OCI-LY1 (cell line): Measurements from ENCODE around the gene FAM236C.
"Not testable (repeated sequence)": the region's sequence is repeated elsewhere in the genome, so short reads cannot be mapped to it uniquely, and the experiment has no call there.

ENCODE experiments used
- H2AFZ ChIP-seq: fragments of 200-600 bp; sonication (generic), shearing (Covaris generic); 2 replicates; pipeline ENCODE4 v1.6.0; 2014; ENCODE audit warnings: antibody characterized with exemption, mild to moderate bottlenecking, low read length
- H3F3A ChIP-seq: fragments of 200-600 bp; sonication (generic), shearing (Covaris generic); 2 replicates; pipeline ENCODE4 v1.6.0; 2014; ENCODE audit warnings: mild to moderate bottlenecking, antibody characterized with exemption, low read length, moderate library complexity; ENCODE audit not compliant: insufficient read depth
- H3K27ac ChIP-seq: fragments of 200-600 bp; sonication (generic); 2 replicates; pipeline ENCODE4 v1.5.1; 2014; ENCODE audit warnings: low read length, mixed run types, mild to moderate bottlenecking, low read depth; ENCODE audit not compliant: poor library complexity, severe bottlenecking
- H3K27me3 ChIP-seq: fragments of 200-600 bp; sonication (generic); 2 replicates; pipeline ENCODE4 v1.6.0; 2014; ENCODE audit warnings: antibody characterized with exemption, mild to moderate bottlenecking, low read length, moderate library complexity; ENCODE audit not compliant: insufficient read depth
- H3K36me3 ChIP-seq: fragments of 200-600 bp; sonication (generic); 2 replicates; pipeline ENCODE4 v1.6.1; 2014; ENCODE audit warnings: mild to moderate bottlenecking, antibody characterized with exemption, low read length, moderate library complexity, mixed read lengths; ENCODE audit not compliant: insufficient read depth
- H3K4me1 ChIP-seq: fragments of 200-600 bp; sonication (generic); 2 replicates; pipeline ENCODE4 v1.5.1; 2014; ENCODE audit warnings: mild to moderate bottlenecking, low read length, moderate library complexity; ENCODE audit not compliant: insufficient read depth, severe bottlenecking
- H3K4me2 ChIP-seq: fragments of 200-600 bp; sonication (generic), shearing (Covaris generic); 2 replicates; pipeline ENCODE4 v1.6.1; 2014; ENCODE audit warnings: low read length
- H3K4me3 ChIP-seq: fragments of 200-600 bp; sonication (generic); 2 replicates; pipeline ENCODE4 v1.5.1; 2014; ENCODE audit warnings: low read length, low read depth, mild to moderate bottlenecking, mixed read lengths; ENCODE audit not compliant: poor library complexity, severe bottlenecking
- H3K79me2 ChIP-seq: fragments of 200-600 bp; shearing (Covaris generic); 2 replicates; pipeline ENCODE4 v1.6.1; 2016; ENCODE audit warnings: mixed run types, low read length, mixed read lengths; ENCODE audit not compliant: insufficient read depth
- H3K9ac ChIP-seq: fragments of 200-600 bp; sonication (generic), shearing (Covaris generic); 2 replicates; pipeline ENCODE4 v1.6.1; 2014; ENCODE audit warnings: mild to moderate bottlenecking, low read length, mixed read lengths
- H3K9me2 ChIP-seq: fragments of 200-600 bp; sonication (generic), shearing (Covaris generic); 2 replicates; pipeline ENCODE4 v1.6.1; 2014; ENCODE audit warnings: low read depth, mild to moderate bottlenecking, low read length, mixed read lengths
- H3K9me3 ChIP-seq: fragments of 200-600 bp; shearing (Covaris generic); 2 replicates; pipeline ENCODE4 v1.6.1; 2014; ENCODE audit warnings: low read length, mixed read lengths
- H4K20me1 ChIP-seq: fragments of 200-600 bp; sonication (generic), shearing (Covaris generic); 2 replicates; pipeline ENCODE4 v1.6.0; 2016; ENCODE audit warnings: mild to moderate bottlenecking, low read length; ENCODE audit not compliant: insufficient read depth

The FAM236C gene

GRCh38 chrX:72942272-72942671 lies 29.9 kb downstream of the FAM236C start:
- not testable (repeated sequence) for H3K9me2 ChIP-seq, H3K4me2 ChIP-seq, H3K4me3 ChIP-seq, H2AFZ ChIP-seq, H3K4me1 ChIP-seq, H3K27ac ChIP-seq, H3K9me3 ChIP-seq, H4K20me1 ChIP-seq, H3K27me3 ChIP-seq, H3K79me2 ChIP-seq, H3K9ac ChIP-seq, H3F3A ChIP-seq, H3K36me3 ChIP-seq

- not testable (repeated sequence) for H2AFZ ChIP-seq, H3K4me2 ChIP-seq, H3F3A ChIP-seq, H3K79me2 ChIP-seq, H3K9me2 ChIP-seq, H3K4me1 ChIP-seq, H4K20me1 ChIP-seq, H3K9me3 ChIP-seq, H3K27ac ChIP-seq, H3K36me3 ChIP-seq, H3K9ac ChIP-seq, H3K4me3 ChIP-seq, H3K27me3 ChIP-seq
These were observed 30.8 kb downstream of the FAM236C start for GRCh38 chrX:72943035-72943818.

- H3K27me3 ChIP-seq, H3K9ac ChIP-seq, H3K79me2 ChIP-seq: not testable (repeated sequence)
These were observed 31.4 kb downstream of the FAM236C start, which contains the start of gene DMRTC1 for GRCh38 chrX:72943819-72944169. TSS of gene DMRTC1 (minus strand) at chrX:72943837. CDS start at chrX:72875694, 68,143 bp downstream.

GRCh38 chrX:72959971-72960370 lies 47.6 kb downstream of the FAM236C start:
- not testable (repeated sequence) for H3K27ac ChIP-seq, H3K9me3 ChIP-seq, H3K27me3 ChIP-seq, H3K4me3 ChIP-seq, H3K9me2 ChIP-seq, H3F3A ChIP-seq, H3K79me2 ChIP-seq, H3K4me2 ChIP-seq, H3K9ac ChIP-seq, H3K4me1 ChIP-seq, H2AFZ ChIP-seq, H4K20me1 ChIP-seq, H3K36me3 ChIP-seq

More at GRCh38 chrX:72943819-72944169, 31.4 kb downstream of the FAM236C start, which contains the start of gene DMRTC1:
- H3F3A ChIP-seq, H4K20me1 ChIP-seq, H3K4me2 ChIP-seq, H3K27ac ChIP-seq, H3K9me3 ChIP-seq, H3K4me1 ChIP-seq, H2AFZ ChIP-seq, H3K36me3 ChIP-seq, H3K9me2 ChIP-seq, H3K4me3 ChIP-seq: not testable (repeated sequence)
